Skin epidermis (tissue), 12 donors: ENCODE data around the gene CCDC188.
A peak's percentile ranks its signal among the peaks of the same experiment; 100 is the strongest.

Source experiments
- H3K27ac ChIP-seq, 21 experiments: fragments of 200-600 bp; sonication (generic) in 11 of 21; one replicate each; pipeline ENCODE4 v1.5.0; 2020; ENCODE audit warnings: mild to moderate bottlenecking in 3 of 21, inconsistent platforms in 2 of 21, moderate library complexity in 2 of 21
- H3K4me3 ChIP-seq, 7 experiments: fragments of 200-600 bp; sonication (generic) in 2 of 7; one replicate each; pipeline ENCODE4 v1.5.0; 2020; ENCODE audit warnings: inconsistent platforms in 2 of 7, mild to moderate bottlenecking in 2 of 7, moderate library complexity in 1 of 7

CCDC188 gene

DNA sequence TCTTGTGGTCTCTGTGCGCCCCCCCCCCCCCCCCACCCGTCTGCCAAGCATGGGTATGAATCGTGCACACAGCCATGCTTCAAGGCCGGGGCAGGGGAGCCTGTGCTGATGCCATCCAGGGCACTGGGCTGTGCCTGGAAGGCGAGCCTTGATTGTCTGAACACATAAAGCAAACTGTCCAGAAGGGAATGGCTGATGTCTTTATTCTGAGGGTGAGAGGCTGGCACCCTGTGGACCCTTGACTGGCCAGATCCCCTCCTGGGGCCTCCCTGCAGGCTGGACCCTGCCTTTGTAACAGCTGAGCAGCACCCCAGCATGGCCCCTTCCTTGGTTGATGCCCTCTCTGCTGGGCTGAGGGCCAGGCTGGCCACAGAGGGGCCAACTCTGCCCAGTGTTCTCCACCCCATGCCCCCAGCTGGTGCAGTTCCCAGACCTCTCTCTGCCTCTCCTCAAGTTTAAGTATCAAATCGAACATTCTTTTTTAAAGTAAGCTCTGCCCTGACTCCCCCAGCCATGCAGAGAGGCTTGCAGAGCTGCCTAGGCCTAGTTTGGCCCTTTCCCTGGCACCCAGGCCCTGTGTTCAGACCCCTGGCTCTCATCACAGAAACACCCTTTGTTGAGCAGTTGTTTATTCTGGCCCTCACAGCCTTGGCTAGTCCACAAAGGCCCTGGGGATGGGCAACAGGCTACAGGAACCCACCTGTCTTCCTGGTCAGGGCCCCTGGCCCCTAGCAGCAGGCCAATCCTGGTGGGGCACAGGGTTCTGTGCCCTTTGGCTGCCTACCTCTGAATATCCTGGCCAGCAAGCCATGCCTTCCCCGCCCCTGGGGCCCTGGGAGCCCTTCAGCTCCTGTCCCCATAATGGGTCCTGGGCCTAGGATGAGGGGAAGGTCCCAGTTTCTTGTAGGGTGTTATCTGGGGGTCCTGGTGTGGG lies 38.9 kb downstream of the CCDC188 start:
- H3K4me3 ChIP-seq: no peak overlapping the region
- H3K27ac ChIP-seq: peak overlapping the region in 7 of 21 experiments; percentile 0 to 76 (median 23)

- Histone ChIP-seq H3K4me3 (no peak overlapping the region), H3K27ac (peak overlapping the region in 4 of 21 experiments; percentile 7 to 76 (median 24))
Measured at GRCh38 chr22:20111045-20111688, 39.7 kb downstream of the CCDC188 start.

GRCh38 chr22:20110359-20110985 lies 40.4 kb downstream of the CCDC188 start:
- H3K27ac ChIP-seq: peak overlapping the region in 1 of 21 experiments; percentile 76
- no peak overlapping the region for H3K4me3 ChIP-seq

- Histone ChIP-seq H3K4me3 (no peak overlapping the region), H3K27ac (no peak overlapping the region)
Measured at GRCh38 chr22:20109411-20110358, 41.2 kb downstream of the CCDC188 start.

DNA sequence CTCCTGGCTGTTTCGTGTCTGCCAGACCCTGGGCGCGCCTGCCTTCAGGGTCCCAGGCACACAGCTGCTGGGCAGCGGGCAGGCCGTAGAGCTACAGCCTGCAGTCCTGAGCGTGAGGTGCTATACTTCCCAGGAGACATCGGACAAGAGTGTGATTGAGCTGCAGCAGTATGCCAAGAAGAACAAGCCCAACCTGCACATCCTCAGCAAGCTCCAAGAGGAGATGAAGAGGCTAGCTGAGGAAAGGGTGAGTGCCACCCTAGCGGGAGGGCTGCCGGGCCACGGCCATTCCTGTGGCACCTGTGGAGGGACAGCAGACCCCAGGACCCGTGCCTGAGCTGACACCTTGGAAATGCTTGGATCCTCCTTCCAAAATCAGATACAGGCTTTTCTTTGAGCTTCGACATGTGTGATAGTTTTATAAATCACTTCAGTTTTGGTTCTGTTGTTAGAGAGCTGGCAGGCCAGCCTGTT lies 42.1 kb downstream of the CCDC188 start:
- no peak overlapping the region for H3K4me3 ChIP-seq
- H3K27ac ChIP-seq: no peak overlapping the region

GRCh38 chr22:20107951-20108756 lies 42.7 kb downstream of the CCDC188 start:
- Histone ChIP-seq H3K4me3 (no peak overlapping the region), H3K27ac (no peak overlapping the region)

GRCh38 chr22:20107471-20107901 lies 43.4 kb downstream of the CCDC188 start:
- Histone ChIP-seq H3K4me3 (no peak overlapping the region), H3K27ac (peak overlapping the region in 1 of 21 experiments; percentile 57)

- peak overlapping the region in 1 of 21 experiments; percentile 57 for H3K27ac ChIP-seq
- H3K4me3 ChIP-seq: no peak overlapping the region
Measured at GRCh38 chr22:20106849-20107237, 44.0 kb downstream of the CCDC188 start.

GRCh38 chr22:20106205-20106848 lies 44.5 kb downstream of the CCDC188 start:
- Histone ChIP-seq H3K4me3 (no peak overlapping the region), H3K27ac (peak overlapping the region in 1 of 21 experiments; percentile 57)

GRCh38 chr22:20105456-20106204 lies 45.2 kb downstream of the CCDC188 start:
- no peak overlapping the region for H3K4me3 ChIP-seq
- no peak overlapping the region for H3K27ac ChIP-seq

DNA sequence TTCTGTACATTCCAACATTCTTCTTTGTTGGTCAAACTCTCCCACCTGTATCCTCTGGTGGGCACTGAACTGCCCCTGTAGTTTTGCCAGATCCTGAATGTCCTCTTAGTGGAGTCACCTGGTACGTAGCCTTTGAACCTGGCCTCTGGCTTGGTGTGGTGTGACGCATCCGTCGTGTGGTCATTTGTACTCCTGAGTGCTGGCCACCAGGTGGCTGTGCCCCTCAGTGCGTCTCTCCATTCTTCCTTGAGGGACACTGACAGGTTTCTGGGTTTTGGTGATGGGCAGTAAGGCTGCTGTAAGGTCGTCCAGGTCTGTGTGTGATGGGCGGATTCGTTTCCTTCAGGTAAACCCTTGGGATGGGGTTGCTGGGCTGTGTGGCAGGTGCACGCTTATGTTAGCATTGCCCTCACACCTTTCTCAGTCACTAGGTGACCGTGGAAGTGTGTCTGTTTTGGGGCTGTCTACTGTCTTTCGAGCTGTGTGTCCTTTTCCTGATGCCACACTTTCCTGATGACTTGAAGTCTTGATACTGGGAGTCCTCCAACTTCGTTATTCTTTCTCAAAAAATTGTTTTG lies 48.6 kb downstream of the CCDC188 start:
- no peak overlapping the region for H3K27ac ChIP-seq
- no peak overlapping the region for H3K4me3 ChIP-seq

- Histone ChIP-seq H3K4me3 (no peak overlapping the region), H3K27ac (no peak overlapping the region)
Measured at GRCh38 chr22:20101638-20102037, 49.2 kb downstream of the CCDC188 start.

DNA sequence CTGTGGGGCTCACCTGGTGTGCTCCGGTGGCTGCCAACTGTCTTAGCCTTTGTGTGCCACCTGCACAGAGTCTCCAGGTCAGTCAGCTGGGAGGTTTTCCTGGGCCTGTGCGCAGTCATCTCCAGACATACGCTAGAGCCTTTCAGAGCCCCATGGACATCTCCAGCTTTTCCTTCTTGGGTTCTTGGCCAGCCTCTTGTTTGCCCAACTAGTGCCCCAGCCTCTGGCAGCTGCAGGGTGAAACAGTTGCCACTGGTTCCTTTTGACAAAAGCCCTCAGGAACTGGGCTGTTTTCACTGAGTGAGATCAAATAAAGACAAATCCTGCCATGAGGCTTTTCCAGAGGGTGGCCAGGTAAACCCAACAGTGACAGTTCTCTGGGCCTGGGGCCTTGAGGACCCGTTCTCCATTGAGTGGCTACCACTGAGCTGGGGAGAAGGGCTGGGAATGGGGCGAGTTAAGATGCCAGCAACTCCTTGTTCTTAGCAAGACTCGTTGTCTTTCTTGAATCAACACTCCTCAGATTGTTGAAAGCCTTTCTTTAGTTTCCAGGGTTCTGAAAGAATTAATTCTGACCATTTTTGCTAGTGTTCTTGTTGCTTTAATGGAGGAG lies 51.6 kb downstream of the CCDC188 start:
- Histone ChIP-seq H3K4me3 (no peak overlapping the region), H3K27ac (peak overlapping the region in 7 of 21 experiments; percentile 16 to 66 (median 49))
